Measurements from ENCODE around the gene KCNQ1OT1. TPM values are rescaled to one million over a fixed set of nuclear protein-coding genes. Genes with fewer than 3 reads are reported as not detected.

KCNQ1OT1 gene
- total and polyA plus RNA-seq, 9 donors: 0.43 to 11.5 (median 5.2) TPM

DNA sequence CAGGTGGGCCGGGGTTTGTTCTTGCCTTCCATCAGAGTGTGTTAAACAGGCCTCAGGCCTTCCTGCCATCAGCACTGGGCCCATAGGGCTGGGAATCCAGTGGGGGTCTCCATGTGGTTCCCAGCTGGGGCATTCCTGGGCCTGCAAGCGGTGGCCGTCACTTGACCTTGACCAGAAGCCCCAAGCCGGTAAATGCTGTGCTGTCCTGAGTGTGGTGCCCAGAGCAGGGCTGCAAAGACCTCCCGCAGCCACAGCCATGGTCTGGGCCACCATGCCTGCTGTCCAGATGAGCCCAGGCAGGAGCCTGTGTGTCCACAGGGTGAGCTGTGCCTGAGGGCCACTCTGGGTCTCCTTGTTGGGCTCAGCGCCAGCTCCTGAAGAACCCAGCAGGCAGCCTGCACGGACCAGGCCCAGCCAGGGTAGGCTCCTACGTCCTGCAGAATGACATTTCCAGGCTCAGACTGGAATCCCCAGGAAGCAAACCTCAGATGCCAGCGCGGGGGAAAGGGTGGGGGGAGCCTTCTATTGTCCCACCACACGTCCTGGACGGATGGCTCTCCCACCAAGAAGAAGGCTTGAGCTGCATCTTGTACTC lies 117.3 kb downstream of the KCNQ1OT1 start:
- Histone ChIP-seq H3K9me3 (no peaks in the 10 kb centered on the region), H3K36me3 (no peaks in the 10 kb centered on the region), H3K27me3 (no peaks in the 10 kb centered on the region), H3K4me1 (ENCODE audit: insufficient read depth) (peaks cover 1% of the 10 kb centered on the region), H3K4me3 (no peak overlapping the region), H3K27ac (no peak overlapping the region)
- intact Hi-C loops (cut with DNase I): no loop called here
- DNase-seq: peak; percentile 8 to 31 (median 13)
- TF ChIP-seq, protein P1, sequence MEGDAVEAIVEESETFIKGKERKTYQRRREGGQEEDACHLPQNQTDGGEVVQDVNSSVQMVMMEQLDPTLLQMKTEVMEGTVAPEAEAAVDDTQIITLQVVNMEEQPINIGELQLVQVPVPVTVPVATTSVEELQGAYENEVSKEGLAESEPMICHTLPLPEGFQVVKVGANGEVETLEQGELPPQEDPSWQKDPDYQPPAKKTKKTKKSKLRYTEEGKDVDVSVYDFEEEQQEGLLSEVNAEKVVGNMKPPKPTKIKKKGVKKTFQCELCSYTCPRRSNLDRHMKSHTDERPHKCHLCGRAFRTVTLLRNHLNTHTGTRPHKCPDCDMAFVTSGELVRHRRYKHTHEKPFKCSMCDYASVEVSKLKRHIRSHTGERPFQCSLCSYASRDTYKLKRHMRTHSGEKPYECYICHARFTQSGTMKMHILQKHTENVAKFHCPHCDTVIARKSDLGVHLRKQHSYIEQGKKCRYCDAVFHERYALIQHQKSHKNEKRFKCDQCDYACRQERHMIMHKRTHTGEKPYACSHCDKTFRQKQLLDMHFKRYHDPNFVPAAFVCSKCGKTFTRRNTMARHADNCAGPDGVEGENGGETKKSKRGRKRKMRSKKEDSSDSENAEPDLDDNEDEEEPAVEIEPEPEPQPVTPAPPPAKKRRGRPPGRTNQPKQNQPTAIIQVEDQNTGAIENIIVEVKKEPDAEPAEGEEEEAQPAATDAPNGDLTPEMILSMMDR (IDR thresholded peaks at IDR 0.05): no peak
- TF ChIP-seq EP300 (IDR thresholded peaks at IDR 0.05): no peak
- TF ChIP-seq POLR2A (IDR thresholded peaks at IDR 0.05): no peak
- WGBS, 3 donors: 72 to 76% (median 73%) methylated on average over 10 to 12 of the region's 12 CpGs

DNA sequence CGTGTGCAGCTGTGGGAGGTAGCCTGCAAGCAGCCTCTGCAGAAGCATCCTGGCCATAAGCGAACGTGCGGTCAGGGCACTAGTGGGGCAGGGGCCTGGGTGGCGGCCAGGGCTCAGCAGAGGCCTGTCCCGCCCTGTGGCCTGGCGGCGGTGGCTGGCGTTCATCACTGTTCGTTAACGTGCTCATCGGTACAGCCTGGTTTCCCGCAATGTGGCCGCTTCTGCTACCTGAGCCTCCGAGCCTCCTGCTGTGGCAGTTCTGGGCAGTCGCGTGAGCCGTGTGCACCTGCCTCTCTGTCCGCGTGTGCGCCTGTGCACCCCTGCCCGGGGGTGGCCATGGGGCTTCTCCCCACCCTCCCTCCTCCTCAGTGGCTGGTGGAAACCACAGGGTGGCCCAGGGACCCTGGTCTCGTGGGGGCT lies 117.9 kb downstream of the KCNQ1OT1 start:
- 93 to 95% (median 94%) methylated on average over 23 of the region's 23 CpGs for WGBS, 3 donors
- H3K9me3 ChIP-seq: no peaks in the 10 kb centered on the region
- no peak overlapping the region for H3K27ac ChIP-seq
- no peak for TF ChIP-seq EP300 (IDR thresholded peaks at IDR 0.05)
- TF ChIP-seq, protein P1 (IDR thresholded peaks at IDR 0.05): no peak
- intact Hi-C loops (cut with DNase I): no loop called here
- peaks cover 1% of the 10 kb centered on the region for H3K4me1 ChIP-seq (ENCODE audit: insufficient read depth)
- no peak overlapping the region for H3K4me3 ChIP-seq
- no peaks in the 10 kb centered on the region for H3K36me3 ChIP-seq
- peak in 4 of 5 donors; percentile 7 to 31 (median 16) for DNase-seq
- H3K27me3 ChIP-seq: no peaks in the 10 kb centered on the region

DNA sequence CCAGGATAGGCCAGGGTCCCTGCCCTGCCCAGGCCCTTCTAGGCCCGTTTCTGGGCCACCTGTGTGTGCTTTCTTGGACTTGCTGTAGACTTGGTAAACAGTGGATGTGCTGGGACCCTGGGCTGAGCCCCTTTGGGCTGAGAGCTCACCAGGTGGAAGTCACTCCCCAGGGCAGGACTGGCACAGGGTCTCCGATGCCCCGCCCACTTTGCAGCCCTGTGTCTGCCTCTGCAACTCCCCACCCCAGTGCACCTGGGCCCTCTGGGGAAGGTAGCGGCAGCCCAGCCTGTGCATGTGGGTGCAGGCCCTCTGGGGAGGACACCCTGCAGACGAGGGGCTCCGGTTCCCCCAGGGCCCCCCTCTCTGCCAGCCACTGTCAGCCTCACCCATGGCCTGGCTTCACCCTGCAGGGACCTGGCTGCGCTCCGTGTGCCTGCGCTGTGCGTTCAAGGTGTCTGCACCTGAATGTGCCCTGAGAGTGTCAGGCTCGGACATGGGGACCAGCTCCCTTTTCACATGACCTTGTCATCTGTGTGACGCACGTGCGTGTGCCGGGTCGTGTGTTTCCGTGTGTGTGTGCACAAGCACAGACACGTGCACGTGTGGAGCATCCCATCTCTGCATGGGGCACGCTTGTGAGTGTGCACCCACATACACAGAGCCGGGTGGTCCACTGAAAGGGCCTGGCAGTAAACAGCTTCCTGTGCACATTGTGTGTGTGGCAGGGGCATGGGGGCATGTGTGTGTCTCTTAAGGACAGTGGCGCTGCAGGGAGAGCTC lies 118.5 kb downstream of the KCNQ1OT1 start:
- Histone ChIP-seq H3K4me3 (no peak overlapping the region), H3K27ac (no peak overlapping the region), H3K27me3 (no peaks in the 10 kb centered on the region), H3K36me3 (no peaks in the 10 kb centered on the region), H3K9me3 (no peaks in the 10 kb centered on the region), H3K4me1 (ENCODE audit: insufficient read depth) (peaks cover 1% of the 10 kb centered on the region)
- intact Hi-C loops (cut with DNase I): no loop called here
- 88 to 93% (median 92%) methylated on average over 21 to 22 of the region's 22 CpGs for WGBS, 3 donors
- TF ChIP-seq, protein P1 (IDR thresholded peaks at IDR 0.05): no peak
- TF ChIP-seq EP300 (IDR thresholded peaks at IDR 0.05) (no peak), POLR2A (IDR thresholded peaks at IDR 0.05) (no peak)
- DNase-seq: peak in 4 of 5 donors; percentile 5 to 31 (median 15)

DNA sequence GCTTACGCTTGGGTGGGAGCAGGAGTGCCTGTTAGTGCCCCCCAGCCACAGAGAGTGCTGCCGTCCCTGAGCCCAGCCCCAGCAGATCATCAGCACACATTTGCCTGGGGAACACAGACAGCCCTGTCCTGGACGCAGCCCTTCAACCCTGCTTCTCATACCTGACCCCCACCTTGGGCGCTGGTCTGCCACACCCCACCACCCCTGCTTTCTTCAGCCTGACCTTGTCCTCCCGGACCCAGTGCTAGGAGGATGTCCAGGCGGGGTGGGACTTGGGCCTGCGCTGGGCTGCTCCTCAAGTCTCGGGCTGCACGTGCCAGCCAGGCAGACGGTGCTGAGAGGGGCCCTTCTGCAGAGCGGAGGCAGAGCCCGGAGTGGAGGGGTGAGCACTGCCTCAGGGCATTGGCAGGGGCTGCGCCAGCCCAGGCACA lies 119.2 kb downstream of the KCNQ1OT1 start:
- TF ChIP-seq, protein P1 (IDR thresholded peaks at IDR 0.05): no peak
- TF ChIP-seq EP300 (IDR thresholded peaks at IDR 0.05): no peak
- TF ChIP-seq POLR2A (IDR thresholded peaks at IDR 0.05): no peak
- H3K9me3 ChIP-seq: no peaks in the 10 kb centered on the region
- 71 to 76% (median 73%) methylated on average over 13 of the region's 13 CpGs for WGBS, 3 donors
- no peak overlapping the region for H3K4me3 ChIP-seq
- peaks cover 1% of the 10 kb centered on the region for H3K4me1 ChIP-seq (ENCODE audit: insufficient read depth)
- peak; percentile 15 to 35 (median 16) for DNase-seq
- intact Hi-C loops (cut with DNase I): no loop called here
- H3K27ac ChIP-seq: no peak overlapping the region
- no peaks in the 10 kb centered on the region for H3K27me3 ChIP-seq
- H3K36me3 ChIP-seq: no peaks in the 10 kb centered on the region
